ENCODE measurements around the gene MYO1D.

DNA sequence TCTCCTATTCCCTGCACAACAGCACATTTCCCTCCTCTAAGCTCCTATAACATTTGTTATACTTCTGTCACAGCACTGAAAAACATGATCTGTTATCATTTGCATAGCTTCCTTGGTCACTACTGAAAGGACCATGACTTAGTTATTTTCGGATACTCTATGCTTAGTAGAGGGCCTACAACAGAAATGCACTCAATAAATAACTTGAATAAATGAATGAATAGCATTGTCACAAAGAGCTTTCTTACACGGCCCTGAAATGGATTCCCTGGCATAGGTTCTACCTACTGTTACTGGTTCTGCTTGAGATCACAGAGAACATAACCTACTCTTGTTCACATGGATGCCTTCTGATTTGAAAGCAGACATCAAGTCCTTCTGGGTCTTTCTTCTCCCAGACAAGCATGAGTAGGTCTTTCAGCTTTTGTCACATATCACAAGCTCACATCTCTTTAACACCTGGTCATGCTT lies 41.6 kb downstream of the MYO1D start:
- no peak for TF ChIP-seq EZH2 (IDR thresholded peaks at IDR 0.05; ENCODE audit: low read length, unreplicated experiment)
- TF ChIP-seq EZH2phosphoT487 (IDR thresholded peaks at IDR 0.05; ENCODE audit: borderline replicate concordance, low read length) = no peak
- TF ChIP-seq, protein P1, sequence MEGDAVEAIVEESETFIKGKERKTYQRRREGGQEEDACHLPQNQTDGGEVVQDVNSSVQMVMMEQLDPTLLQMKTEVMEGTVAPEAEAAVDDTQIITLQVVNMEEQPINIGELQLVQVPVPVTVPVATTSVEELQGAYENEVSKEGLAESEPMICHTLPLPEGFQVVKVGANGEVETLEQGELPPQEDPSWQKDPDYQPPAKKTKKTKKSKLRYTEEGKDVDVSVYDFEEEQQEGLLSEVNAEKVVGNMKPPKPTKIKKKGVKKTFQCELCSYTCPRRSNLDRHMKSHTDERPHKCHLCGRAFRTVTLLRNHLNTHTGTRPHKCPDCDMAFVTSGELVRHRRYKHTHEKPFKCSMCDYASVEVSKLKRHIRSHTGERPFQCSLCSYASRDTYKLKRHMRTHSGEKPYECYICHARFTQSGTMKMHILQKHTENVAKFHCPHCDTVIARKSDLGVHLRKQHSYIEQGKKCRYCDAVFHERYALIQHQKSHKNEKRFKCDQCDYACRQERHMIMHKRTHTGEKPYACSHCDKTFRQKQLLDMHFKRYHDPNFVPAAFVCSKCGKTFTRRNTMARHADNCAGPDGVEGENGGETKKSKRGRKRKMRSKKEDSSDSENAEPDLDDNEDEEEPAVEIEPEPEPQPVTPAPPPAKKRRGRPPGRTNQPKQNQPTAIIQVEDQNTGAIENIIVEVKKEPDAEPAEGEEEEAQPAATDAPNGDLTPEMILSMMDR (conservative IDR thresholded peaks at IDR 0.05; ENCODE audit: low read depth, low read length) = no peak
